HG03469 (cell line): ENCODE measurements around the gene C6orf136.
A peak's percentile ranks its signal among the peaks of the same experiment; 100 is the strongest.
"Not testable (repeated sequence)": the region's sequence is repeated elsewhere in the genome, so short reads cannot be mapped to it uniquely, and the experiment has no call there.

Experiments
- ATAC-seq: cut with Tn5 transposase; IDR thresholded peaks from one replicate; pipeline ENCODE4 v1.9.1; 2021; ENCODE audit warnings: mild to moderate bottlenecking, moderate library complexity, moderate number of reproducible peaks; ENCODE audit not compliant: unreplicated experiment

C6orf136 gene

DNA sequence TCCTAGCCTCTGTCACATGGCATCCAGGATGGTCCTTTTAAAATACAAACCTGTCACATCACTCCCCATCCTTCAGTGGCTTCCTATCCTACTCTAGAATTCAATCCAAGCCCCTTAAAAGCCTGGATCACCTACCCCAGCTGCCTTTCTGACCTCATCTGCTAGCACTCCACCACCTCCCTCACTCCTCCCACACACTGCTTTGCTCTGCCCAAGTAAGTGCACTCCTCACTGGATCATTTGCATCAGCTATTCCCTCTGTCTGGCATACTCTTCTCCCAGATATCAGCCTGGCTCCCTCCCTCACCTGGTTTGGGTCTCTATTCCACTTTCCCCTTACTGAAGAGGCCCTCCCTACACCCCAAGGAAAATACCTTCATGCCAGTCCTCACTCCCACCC is 10.5 kb downstream of the C6orf136 start:
- no peak for ATAC-seq

GRCh38 chr6:30657922-30658321 is 11.0 kb downstream of the C6orf136 start:
- ATAC-seq = not testable (repeated sequence)

- ATAC-seq = no peak
These were observed 18.2 kb downstream of the C6orf136 start for GRCh38 chr6:30664994-30665767.

DNA sequence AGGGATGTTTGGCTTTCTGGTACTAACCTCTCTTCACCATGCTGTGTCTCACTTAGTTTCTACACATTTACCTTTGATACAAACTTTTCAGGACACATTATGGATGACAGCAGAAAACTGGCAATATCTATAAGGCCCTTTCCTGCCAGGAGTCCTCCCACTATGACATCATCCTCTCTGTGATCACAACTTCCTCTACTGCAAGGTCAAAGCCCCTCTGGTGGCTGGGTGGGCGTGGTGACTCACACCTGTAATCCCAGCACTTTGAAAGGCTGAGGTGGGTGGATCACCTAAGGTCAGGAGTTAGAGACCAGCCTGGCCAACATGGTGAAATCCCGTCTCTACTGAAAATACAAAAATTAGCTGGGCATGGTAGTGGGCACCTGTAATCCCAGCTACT is 19.4 kb downstream of the C6orf136 start:
- ATAC-seq = not testable (repeated sequence)

DNA sequence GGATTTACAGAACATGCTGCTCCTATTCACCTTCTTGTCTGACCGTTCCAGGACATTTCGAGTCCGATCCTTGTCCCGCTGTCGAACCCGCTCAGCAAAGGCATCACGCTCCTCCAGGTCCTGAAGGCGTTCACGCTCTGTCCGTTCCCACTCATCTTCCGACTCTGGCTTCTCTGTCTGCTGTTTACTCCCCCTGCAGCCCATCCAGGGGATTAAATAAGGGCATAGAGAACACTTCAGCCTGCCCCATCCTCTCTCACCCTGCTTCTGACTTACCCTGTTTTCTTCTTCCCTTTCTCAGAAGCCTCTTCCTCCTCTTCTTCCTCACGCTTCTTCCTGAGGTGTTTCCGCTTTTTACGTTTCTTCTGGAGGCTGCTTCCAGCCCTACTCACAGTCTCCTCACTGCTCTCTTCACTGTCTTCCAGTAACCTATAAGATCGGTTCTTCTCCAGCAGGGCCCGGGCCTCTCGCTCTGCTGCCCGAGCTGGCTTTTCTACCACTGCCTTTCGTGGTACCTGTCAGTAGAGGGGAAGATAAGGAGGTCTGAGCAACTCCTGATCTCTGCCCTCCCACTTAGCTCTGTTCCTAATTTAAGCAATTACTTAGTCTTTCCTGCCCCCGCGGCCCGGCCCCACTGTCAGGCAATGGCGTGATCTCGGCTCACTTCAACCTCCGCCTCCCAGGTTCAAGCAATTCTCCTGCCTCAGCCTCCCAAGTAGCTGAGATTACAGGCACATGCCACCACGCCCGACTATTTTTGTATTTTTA is 24.0 kb downstream of the C6orf136 start:
- no peak for ATAC-seq

DNA sequence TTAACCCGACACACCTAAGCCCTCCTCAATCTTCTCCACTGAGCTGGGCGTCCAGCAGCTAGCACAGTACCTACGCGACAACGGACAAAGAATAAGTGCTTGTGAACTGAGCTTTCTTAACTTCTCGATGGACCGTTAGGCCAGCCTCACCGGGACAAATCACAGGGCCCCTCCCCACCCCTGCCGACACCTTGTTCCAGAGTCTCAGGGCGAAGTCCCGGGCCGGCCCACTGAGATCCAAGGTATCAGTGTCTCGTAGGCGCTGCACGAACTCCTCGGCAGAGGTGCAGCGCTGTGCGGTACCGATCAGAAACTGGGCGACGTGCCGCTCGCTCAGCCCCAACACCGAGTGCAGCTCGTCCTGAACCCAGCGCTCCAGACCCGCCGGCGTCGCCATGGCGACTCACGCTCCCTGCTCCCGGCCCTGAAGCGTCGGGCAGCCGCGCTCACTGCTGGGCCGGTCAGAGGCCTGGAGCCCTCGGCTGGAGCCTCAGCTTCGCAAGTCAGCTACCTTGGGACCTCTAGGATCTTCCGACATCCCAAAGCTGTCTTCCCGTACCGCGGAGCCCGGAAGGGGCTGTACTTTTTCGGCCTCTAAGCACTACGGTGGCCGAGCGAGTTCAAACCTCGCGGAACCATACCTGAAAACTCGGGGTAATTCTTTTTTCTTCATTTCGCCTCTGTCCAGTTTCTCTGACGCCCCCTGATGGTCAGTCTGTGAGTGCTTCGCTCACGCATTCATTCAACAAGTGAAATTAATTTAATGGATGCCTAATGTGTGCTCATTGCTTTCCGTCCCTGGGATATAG is 25.7 kb downstream of the C6orf136 start, which contains the start of gene DHX16:
Gene DHX16, minus strand, starts transcription at position 562 of the 809 bp plus-strand sequence. Its CDS starts 165 bp downstream, at position 397.
- ATAC-seq = no peak

DNA sequence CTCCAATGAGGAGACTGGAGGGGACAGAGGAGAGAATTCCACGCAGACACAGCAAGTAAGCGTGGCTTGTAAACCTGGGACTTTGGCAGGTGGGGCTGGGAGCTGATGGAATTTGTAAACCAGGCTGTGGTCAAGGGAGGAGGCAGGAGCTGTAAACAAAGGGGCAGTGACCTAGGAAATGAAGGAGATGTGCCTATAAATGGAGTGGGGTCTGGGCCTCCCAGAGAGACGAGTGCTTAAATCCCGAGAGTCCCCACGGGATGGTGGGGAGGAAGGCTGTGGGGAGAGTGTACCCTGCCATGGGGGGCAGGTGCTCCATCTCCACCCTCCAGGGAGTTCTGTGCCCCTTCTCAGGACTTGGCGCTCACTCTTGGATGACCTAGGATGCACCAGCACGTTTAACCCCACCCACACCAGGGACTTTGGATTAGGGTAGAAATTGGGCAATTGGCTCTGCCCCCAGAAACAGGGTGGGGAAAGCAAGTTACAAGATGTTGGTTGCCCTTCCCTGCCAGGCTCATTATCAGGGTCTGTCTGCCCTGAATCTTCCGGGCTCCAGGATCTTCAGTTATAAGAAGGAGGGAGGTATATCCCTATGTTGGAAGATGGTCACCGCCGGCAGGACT is 29.8 kb downstream of the C6orf136 start:
- ATAC-seq = no peak

DNA sequence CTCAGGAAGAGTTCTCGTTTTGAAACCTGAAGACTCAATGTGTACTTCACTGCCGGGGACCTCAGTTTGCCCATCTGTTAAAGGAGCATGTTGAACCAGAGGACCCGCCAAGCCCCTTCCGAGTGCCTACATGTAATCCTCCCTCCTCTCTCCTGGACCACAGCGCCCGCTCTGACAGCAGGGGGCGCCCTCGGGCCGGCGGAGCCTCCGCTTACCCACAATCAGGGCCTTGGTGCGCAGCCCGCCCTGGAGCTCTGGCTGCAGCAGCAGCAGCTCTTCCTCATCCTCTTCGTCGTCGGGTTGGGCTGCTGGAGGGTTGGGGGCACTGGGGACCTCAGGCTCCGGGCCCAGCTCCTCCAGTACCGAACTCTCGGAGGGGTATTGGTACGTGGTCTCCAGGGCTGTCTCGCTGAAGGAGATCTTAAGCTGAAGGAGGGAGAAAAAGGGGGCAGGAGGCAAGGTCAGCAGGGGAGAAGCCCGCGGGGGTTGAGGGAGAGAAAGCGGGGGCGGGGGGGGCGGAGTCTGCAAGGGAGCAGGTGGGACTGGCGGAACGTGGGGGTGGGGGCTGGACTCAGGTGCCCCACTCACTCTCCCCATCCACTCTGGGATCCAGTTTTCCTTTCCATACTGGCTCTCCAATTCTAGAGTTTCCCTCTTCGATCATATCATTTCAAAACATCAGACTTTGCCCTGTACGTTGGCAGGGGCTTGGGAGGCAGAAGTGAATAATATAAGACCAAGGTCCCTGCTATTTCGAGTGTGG is 32.2 kb downstream of the C6orf136 start:
- ATAC-seq = no peak

GRCh38 chr6:30679765-30680535 is 33.0 kb downstream of the C6orf136 start:
- ATAC-seq = no peak

GRCh38 chr6:30681766-30682142 is 34.8 kb downstream of the C6orf136 start:
- no peak for ATAC-seq

GRCh38 chr6:30682143-30683117 is 35.5 kb downstream of the C6orf136 start:
- peak; percentile 34 for ATAC-seq

DNA sequence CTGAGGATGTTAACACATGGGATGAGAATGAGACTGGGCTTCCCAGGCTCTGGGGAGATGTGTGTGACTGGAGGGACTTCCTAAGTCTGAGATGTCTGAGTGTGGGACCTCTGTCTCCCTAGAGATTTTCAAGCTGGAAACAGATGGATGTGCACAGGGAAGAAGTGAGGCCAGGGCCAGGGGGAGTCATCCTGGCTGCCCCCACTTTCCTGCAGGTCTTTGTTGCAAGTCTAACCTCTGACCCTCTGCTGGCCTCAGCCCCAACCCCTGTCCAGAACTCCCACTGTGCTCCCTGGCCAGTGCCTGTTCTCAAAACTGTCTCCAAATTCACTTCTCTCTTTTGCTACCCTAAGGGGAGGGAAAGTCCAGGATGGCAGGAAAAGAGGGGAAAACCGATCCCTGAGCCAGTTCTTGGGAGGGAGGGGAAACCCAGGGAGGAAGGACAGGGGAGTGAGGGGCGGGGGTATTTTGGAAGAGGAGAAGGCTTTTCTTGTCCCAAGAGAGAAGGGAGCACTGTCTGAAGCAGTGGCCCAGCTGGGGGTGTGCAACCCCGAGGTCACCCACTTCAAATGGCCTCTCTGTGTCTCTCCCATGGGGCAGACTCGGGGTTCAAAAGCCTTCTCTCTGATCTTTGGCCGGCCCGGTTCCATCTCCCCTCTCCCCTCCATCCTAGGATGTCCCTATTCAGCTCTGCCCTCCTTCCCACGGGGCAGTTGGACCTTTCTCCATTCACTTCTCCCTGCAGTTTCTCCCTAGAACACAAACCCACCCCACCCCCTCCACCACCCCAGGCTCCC is 36.4 kb downstream of the C6orf136 start:
- ATAC-seq = no peak

DNA sequence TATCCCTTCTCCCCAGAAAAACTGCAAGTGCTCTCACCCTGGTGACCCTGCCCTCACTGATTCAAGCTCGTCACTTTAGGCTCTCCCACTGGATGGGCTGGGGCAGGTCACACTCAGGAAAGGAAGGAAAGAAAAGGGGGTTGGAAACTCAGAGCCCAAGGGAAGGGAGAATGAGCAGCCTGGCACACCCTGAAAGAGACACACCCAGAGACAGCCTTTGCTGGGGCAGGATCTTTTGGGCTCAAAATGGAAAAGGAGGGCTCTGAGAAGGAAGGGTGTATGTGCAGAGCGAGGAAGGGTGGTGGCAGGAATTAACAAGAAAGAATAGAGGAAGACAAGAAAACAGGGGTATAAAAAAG is 37.0 kb downstream of the C6orf136 start:
- ATAC-seq = no peak

DNA sequence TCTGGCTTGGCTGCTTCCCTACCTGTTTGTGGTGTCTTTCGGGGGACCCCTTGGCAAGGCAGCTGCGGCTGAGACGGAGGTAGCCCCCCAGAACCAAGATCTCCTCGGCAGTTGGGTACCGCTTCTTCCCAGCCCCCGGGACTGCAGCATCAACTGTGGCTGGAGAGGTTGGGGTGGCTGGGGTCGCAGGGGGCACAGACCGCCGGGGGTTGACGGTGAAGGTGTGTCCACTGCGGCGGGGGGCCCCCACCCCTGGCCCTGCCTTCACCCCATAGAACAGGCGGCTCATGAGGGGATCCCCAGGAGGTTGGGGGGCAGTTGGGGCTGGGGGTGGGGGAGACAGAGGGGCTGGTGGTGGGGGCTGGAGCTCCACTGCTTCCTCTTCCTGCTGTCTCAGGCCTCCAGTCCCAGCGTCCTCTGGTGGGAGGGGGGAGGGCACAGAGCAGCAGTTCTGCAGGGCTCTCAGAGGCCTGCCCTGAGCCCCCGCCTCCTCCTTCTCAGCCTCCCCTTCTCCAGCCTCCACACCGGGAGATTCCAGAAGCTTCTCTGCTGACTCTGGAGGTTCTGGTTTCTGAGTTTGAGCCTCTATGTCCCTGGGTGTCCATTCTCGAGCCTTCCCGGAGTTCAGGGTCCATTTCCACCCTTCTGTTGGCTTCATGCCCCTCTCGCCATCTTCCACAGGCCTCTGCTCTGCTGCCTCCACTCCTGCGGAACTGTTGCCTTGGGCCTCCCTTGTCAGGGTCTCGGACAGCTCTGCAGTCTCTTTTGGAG is 37.6 kb downstream of the C6orf136 start:
- ATAC-seq = no peak

GRCh38 chr6:30685157-30686008 is 38.5 kb downstream of the C6orf136 start:
- no peak for ATAC-seq
